DMS 273 treated with DMSO at 0.1 percent for 48 hours (cell line): Measurements from ENCODE around the gene ITGA5.
A peak's percentile ranks its signal among the peaks of the same experiment; 100 is the strongest.

Source experiments
- DNase-seq: peaks from one replicate; lab custom pipeline; 2025; lab: John Stamatoyannopoulos, UW

Gene ITGA5

DNA sequence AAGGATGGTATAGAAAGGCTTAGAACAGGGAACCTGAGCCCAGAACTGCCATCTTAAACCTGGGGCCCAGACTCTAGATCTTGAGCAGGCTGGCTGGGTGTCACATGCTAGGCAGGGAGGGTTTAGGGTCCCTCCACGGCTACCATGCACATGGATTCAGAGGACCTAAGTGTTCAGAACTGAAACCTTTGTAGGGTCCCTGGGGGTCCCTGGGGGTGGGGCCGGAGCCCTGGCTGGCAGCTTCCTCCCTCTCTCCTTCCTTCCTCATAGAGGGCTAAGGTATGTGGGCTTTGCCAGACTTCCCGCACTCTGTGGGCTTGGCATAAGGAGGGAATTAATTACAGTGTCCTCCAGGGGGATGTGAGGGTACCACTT lies 29.9 kb downstream of the ITGA5 start:
- no peak for DNase-seq

DNA sequence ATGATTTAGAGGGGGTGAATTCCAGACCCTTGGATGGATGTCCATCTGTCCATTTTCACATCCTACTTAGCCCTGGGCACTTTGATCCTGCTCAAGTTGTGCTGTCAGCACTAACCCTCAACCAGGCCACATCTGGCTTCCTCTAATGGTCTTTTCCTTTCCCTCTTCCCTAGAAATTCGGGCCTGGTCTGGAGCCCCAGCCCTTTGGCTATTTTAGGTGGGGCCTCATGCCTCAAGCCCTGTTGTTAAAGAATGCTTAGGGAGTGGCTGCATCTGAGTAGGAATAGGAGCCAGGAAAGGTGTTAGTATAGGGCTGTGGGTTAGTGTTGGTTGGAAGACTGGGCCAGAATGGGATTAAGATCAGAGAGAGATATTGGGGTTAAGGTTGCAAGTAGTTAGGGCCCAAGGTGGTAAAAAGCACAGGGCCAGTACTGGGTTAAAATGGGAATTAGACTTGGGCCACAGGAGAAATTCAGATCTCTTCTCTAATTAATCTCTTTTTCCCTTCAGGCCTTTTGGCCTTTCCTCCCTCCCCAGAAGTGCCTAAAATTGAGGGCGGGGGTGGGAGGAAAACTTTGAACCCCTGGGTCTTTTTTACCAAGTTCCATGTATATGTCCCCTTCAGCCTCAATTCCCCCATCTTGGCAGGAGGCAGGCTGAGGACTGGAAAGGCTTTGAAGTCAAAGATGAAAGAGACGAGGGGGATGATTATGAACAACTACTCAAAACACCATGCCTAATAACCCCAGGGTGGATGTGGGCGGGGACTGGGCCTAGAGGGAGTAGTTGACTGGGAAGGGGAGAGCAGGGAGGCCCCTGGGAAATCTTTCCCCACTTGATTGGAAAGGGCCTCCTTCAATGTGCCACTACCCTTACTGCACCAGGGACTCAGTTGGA lies 30.6 kb downstream of the ITGA5 start:
- no peak for DNase-seq

DNA sequence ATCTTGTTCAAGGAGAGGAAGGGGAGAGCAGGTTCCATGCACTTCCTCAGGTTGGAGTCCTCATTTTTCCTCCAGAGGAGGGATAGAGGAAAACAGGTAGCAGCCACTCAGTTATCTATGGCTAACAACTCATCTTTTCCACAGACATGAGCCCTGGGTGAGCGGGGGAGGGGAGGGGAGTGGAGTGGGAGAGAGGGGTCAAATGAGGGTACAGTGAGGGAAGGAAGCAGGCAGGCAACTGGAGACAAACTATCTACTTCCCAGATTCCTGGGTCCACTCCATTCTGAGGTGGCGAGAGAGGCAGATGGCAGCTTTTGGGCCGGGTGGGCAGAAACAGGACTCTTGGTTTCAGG lies 32.0 kb downstream of the ITGA5 start:
- no peak for DNase-seq

DNA sequence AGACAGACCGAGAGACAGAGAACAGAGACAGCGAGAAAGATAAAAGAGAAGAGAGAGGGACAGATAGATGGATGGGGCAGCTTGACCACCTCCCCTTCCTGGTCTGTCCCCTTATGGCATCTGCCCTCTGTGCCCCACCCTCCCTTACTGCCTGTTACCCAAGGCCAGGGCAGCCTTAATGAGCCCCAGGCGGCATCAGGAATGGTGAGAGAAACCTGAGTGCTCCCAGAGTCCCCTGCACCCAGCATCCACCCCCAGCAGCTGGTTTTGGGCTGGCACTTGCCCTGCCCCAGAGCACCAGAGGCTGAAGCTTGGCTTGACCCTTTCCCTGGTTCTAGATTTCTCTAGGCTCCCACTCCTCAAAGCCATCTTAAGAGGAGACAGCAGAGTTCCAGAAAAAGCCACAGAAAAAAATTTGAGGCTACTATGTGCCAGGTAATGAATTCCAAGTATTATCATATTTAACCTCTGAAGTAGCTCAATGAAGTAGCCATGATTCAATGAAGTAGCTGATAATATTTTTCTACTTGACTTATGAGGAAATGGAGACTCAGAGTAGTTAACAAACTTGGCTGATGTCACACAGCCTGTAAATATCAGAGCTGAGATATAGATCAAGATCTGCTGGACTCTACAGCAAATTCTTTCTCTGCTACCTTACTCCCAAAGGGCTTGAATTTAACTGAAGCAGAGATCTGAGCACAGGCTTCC lies 32.5 kb downstream of the ITGA5 start:
- DNase-seq: no peak

DNA sequence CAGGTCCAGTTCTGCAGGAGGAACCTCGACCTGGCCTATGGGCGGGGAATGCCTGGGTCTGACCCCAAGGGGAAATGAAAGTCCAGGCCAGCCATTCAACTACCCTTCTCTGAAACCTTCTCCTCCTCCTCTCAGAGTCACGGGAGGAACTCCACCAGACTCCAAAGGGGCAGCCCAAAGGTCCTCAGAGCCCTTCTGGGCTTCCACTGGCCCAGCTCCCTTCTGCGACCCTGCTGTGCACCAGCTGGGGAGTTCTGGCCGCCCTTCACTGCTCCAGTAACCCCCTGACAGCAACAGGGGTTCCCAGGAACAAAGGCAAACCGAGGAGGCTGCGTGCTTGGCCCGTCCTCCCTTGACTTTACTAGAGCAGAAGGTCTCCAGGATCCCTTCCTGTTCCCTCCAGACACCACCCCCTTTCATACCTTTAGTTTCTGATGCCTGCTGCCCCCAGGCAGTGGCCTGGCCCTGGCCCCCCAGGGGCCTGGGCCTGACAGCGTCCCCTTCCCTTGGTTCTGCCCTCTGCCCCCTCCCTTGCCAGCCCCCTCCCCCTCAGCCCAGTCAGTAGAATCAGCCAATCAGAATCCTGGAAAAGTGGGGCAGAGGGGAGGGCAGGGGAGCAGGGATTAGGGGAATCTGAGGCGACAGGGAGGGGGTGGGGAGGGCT lies 33.7 kb downstream of the ITGA5 start:
- no peak for DNase-seq

DNA sequence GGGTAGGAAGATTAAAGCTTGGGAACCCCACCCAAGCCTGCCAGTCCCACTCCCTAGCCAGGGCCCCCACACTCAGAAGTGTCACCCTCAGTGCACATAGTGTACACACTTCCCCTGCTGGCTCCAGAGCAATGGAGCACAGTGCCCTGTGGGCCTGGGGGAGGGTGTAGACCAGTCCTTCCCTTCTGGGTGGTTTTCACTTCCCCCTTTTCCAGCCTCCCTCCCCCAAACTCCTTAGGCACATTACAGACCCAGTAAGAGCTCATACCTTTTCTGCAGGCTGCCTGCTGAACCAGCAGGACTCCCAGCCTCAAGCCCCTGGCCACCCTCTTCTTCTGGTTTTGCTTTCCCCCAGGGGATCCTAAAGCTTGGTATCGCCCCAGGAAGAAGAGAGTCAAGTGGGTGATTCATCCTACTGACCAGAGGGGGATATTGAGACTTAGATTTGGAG lies 34.5 kb downstream of the ITGA5 start, which contains the start of gene ZNF385A:
TSS of gene ZNF385A (minus strand) at position 143 of the 451 bp plus-strand sequence. CDS start 219 bp downstream, outside the sequence.
- DNase-seq: no peak

DNA sequence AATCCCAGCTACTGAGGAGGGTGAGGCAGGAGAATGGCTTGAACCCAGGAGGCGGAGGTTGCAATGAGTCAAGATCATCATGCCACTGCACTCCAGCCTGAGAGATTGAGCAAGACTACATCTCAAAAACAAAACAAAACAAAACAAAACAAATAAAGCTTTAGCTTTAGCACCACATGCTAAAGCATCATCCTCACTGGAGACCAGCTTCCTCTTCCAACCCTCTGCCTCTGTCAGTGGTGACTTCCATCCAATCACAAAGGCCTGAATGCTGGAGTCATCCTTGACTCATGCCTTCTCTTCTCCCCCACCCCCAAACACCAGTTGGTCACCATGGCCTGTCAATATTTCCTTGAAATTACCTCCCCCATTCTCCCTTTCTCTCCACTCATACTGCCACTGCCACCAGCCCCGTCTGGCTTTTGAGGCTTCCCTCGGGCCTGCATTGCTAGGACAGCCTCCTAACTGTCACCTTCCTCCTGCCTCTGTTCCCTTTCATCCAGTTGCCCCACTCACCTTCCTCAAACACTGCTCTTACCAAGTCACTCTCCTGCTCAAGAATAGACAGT lies 35.9 kb downstream of the ITGA5 start:
- no peak for DNase-seq

DNA sequence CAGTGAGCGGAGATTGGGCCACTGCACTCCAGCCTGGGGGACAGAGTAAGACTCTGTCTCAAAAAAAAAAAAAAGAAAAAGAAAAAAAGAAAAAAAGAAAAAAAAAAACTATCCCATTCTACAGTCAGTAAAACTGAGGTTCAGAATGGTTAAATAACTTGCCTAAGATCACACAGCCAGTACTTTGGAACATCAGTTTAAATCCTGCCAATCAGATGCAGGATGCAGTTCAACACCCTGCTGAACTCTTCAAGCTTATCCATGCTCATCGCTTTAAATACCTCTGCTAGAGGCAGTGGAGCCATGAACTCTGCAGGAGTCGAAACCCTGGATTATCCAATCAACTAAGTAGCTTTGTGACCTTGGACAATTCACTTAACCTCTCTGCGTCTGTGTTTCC lies 37.9 kb downstream of the ITGA5 start:
- DNase-seq: no peak

DNA sequence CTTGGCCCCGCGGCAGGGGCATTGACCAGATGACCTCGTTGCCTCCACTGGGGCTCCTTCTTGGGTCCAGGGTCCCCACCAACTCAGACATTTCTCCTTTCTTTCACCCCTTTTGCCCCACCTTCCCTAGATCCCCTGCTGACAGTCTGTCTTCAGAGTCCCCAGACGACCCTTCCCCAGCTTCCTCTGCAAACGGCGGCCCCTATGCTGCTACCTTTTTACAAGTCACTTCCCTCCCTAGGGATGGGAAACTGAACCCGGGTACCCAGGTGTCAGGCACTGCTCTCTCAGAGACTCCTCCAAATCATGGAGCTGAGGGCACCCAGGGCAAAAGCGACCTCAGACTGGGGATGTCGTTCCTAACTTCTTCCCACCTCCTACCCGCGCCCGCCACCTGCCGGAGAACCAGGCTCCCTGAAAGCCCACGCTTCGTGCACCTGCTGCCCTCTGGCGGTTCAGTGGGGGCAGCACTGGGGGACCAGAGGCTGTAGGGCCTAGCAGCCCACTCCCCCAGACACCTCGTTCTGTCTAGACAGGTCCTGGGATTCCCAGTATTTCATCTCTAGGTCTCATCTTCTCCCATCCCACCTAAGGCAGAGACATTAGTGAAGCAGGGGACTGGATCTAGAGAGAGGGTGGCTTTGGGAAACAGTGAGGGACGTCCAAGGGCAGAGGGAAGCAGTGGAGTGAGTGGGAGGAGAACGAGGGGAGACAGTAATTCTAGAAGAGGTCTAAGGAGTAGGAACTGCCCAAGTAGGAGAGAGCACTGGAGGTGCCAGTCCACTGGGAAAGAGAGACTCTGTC lies 39.5 kb downstream of the ITGA5 start:
- DNase-seq: peak; percentile 62

DNA sequence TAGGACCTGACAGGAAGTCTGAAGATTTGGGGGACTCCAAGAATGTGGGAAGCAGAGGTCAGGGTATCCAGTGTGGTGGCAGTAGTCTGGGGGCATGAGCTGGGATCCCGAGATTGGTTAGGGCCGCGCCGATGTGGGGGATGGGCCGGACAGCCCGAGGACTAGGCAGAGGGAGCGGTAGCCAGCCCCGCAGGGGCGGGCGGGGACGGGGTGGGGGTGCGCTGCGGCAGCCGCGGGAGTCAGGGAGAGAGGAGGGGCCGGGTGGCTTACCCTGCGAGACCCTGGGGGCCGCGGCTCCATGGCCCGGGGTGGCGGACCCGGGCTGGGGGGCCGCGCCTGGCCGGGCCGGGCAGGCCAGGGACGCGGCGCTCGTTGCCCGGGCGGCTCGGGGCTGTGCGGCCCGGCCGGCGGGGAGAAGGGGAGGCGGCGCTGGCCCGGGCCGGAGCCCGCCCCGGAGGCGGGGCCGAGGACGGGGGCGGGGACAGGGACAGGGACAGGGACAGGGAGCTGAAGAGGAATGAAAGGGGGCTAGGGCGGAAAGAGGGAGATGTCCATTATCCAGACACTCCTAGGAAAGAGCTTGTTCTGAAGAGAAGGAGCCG lies 40.2 kb downstream of the ITGA5 start:
- DNase-seq: no peak

DNA sequence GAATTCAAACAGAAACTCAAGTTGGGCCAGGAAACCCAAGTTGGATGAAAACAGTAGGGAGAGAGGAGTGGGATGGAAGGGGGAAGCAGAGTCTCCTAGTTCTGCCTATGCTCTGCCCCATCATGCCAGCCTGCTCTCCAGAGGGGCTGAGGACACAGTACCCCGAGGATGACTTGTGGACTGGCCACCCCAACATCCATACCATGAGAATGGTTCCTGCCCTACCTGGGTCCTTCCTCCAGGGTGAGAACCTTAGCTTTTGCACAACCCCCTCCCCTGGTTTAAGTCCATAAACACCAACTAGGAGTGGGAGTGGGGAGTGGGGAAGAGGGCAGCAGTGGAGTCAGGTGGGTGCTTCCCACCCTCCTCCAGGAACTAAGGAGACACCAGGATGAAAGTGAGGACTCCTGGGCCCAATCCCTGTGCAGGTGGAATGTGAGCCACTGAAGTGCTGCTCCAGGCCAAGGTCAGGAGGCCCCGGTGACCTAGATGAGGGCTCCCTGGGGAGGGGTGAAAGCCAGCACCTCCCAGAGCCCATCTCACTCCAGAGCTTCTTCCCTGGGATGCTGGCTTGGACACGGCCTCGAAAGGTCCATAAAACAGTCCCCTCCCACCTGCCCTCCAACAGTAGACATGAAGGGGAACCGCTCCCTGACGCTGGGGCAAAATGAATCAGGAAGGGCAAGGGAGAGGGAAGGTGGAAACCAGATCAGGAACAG lies 41.1 kb downstream of the ITGA5 start:
- DNase-seq: no peak

DNA sequence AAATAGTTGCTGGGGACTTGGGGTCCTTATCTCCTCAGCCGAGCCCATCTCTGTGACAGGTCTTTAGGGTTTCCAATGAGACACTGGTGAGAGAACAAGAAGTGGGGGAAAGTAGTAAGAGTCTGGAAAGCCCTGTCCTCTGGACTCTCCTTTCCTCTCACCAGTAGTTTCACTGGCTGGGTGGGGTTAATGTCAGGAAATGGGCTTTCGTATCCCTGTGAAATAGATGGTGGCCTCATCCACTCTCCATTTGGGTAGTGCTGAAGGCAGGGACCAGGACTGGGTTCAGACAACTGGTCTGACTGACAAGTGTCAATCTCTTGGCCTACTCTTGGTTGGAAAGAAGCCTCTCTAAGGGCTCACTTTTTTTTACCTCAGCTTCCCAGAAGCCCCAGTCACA lies 42.1 kb downstream of the ITGA5 start:
- no peak for DNase-seq

DNA sequence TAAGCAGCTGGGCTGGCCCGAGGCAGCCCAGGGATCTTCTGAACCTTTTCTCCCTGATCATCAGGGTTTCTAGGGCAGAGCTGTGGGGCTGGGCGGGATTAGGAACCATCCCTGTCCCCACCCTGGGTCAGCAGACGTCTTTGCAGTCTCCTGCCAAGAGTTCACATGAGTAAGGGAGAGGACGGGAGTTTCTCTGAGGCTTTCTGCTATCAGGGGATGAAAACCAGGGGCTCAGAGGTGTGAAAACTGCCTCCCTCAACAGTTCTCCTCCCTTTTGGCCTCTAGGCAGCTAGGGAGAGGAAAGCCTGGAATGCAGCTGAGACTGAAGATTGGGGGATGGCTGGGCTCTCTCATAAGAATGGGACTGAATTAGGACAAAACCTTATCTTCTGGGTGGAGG lies 42.5 kb downstream of the ITGA5 start:
- DNase-seq: no peak

DNA sequence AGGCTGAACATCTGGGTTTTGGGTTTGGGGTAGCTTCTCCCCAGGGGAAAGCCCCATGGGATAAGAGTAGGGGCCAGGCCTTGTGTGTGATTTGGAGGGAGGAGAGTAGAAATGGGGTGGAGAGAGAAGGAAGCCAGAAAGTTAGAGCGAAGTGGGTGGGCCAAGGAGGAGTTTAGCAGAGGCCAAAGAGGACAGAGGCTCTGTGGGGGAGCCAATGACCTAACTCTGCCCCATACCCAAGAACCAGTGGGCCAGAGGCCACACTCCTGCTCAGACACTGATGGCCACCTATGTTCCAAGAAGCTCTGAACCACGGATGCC lies 43.8 kb downstream of the ITGA5 start:
- no peak for DNase-seq

DNA sequence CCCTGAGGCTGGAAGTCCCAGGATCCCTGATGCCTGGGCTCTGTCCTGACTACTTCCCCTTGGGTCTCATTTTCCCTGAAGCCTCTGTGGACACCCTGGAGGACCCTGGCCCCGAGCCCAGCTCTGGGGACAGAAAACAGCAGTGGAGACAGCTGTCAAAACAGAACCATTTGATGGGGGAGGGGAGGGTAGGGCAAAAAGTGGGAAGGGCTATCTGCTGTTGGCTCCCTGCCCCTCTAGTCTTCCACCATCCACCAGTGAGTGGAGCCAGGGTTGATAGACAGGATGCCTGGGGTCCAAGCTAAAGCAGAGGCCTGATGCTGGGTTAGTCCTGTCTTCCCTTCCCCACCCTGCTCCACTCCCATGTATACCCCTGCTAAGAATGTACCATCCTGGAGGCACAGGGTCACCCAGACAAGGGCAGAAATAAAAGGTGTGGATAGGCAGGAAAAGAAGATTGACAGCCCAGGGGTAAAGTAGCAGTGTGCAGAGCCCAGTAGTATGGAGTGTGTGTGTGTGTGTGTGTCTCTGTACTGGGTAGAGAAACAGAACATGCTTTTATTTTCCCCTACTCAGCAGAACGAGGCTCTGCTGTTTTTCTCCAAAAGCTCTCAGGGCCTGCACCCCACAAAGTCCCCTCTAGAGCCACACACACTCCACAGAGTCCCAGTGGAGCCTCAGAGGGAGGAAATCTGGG lies 44.4 kb downstream of the ITGA5 start:
- no peak for DNase-seq

DNA sequence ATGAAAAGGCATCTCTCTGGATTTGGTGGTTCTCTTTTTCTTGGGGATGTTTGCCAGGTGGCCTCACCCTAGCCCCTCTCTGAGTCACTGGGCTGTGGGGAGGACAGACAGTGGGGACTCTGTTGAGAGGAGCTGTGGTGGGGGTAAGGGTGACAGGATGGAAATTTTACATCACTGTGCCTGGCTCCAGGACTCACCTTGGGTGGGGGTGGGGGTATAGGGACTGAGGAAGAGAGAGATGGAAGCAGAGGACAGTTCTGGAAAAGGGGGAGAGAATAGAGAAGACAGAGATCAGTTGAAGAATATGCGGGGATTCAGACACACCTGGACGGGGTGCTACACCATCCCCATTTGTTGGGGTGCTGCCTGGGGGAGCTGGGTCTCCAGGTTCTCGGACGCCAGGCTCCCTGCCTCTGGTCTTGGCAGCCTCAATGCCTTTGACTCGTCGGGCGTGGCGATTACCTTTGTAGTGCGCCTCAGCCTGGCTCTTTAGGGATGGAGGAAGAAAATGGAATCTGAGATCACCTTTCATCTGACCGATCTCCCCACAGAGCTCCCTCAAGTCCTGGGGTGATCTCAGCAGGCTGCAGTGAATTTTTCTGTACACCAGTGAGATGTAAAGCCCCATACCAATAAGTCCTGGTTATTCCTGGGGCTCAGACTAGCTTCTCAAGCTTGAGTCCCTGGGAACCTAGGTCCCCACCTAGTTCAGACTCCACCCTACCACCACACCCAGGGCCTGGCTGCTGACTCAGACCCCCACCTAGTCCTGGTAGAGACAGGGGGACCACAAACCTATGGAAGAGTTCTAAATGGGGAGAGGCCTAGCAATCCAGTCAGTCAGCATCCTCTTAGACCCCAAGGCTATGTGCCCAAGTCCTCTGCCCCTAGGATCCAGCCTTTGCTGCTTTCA lies 45.2 kb downstream of the ITGA5 start:
- no peak for DNase-seq

DNA sequence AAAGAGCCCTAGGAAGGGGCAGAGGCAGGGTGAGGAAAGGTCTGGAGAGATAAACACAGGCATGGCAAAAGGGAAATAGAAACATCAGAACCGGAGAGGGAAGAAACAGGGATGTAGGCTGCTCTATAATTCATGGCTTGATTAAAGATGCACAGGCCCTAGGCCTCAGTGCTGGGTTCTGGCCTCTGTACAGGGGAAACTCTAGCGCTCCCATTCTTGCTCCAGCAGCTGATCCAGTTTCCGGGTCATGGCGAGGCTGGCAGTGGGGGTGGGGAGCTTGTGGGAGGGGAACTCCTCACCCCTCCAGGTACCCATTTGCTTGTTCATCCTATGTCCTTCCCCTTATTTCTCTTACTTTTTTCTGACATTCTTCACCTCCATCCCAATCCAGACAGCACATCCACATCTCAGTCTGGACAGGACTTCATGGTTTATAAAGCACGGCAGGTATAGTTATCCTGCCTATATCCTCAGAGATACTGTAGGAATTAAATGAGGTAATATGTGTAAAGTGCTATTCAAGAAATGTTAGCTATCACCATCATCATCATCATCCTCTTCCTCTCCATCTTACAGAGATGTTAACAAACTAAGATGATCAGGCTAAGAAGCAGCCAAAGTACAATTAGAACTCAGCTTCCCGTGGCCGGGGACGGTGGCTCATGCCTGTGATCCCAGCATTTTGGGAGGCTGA lies 46.8 kb downstream of the ITGA5 start:
- DNase-seq: no peak

DNA sequence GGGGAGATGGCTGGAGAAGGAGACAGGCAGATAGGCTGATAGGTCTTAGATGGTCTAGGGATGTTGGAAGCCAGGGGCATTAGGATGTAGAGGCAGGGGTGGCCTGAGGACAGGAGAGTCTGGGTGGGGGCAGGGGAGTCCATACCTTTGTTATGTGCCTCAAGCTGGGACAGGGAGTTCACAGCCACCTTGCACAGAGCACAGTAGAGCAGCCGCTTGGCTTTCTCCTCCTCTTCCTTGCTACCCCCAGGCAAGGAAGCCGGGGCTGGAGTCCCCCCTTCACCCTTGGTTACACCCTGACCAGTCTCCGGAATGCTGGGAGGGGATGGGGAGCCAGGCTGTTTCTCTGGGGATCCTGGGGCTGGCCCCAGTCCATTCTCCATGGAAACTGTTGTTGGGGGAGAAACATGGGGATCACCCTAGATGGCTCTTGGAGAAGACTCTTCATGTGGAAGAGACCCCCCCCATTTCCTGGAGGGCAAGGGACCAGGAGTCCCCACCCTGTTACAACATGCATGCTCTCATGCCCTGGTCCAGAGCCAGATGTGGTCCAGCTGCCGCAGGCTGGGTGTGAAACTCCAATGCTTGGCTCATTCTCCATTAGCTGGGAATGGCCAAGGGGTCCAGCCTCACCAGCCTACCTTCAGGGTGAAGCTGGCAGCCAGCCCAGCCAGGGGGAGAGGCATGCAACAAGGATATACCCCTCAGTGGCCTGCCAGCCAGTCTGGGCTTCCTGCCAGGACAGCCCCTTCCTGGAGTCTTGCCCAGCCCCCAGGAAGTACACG lies 47.5 kb downstream of the ITGA5 start:
- DNase-seq: no peak
